ENCODE results near the gene ZNF789.

Gene ZNF789

DNA sequence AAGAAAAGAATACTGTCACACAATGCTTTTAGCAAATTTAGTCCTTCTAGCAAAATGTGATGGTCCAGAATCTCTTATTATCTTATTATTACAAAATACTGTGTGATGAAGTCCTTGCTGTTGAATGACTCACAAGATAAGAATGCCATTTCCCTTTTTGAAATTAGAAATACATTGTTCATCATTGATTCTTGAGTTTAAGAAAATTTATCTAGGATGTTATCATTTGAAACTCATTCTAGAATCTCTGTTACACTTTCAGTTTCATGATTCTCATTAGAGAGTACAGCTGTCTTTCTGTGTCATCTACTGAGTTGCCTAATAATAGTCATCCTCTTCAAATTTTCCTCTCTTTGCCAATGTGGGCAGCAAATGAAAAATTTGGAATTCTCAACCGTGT is 41.4 kb downstream of the ZNF789 start:
- no peak for DNase-seq

DNA sequence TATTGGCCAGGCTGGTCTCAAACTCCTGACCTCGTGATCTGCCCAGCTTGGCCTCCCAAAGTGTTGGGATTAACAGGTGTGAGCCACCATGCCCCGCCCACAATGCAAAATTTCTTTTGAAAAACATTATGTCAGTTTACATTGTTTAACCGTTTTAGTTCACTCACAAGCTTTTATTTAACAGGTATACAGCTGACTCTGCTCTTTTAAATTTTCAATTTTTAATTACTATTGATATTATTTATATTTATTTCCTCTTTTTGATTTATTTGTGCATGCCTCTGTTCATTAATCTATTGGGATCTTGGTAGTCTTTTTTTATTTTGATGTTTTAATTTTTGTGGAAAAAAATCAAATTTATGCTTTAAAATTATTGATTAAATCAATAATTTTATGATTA is 48.7 kb downstream of the ZNF789 start:
- DNase-seq, result no peak

DNA sequence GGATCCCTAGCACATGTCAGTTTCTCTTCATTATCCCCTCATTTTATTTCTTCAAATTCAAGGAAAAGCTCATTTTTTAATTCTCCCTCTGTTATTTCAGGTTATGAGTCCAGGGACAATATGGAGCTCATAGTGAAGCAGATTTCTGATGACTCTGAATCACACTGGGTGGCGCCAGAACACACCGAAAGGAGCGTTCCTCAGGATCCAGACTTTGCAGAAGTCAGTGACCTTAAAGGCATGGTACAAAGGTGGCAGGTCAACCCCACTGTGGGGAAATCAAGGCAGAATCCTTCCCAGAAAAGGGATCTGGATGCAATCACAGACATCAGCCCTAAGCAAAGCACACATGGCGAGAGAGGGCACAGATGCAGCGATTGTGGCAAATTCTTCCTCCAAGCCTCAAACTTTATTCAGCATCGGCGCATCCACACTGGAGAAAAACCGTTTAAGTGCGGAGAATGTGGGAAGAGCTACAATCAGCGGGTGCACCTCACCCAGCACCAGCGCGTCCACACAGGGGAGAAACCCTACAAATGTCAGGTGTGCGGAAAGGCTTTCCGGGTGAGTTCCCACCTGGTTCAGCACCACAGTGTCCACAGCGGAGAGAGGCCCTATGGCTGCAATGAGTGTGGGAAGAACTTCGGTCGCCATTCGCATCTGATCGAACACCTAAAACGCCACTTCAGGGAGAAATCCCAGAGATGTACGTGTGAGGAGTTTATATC is 53.2 kb downstream of the ZNF789 start:
- no peak for DNase-seq

DNA sequence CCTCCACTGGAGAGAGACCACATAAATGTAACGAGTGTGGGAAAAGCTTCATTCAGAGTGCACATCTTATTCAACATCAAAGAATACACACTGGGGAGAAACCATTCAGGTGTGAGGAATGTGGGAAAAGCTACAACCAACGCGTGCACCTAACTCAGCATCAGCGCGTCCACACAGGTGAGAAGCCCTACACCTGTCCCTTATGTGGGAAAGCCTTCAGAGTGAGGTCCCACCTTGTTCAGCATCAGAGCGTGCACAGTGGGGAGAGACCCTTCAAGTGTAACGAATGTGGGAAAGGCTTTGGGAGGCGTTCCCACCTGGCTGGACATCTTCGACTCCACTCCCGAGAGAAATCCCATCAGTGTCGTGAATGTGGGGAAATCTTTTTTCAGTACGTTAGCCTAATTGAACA is 58.7 kb downstream of the ZNF789 start:
- DNase-seq, result no peak

DNA sequence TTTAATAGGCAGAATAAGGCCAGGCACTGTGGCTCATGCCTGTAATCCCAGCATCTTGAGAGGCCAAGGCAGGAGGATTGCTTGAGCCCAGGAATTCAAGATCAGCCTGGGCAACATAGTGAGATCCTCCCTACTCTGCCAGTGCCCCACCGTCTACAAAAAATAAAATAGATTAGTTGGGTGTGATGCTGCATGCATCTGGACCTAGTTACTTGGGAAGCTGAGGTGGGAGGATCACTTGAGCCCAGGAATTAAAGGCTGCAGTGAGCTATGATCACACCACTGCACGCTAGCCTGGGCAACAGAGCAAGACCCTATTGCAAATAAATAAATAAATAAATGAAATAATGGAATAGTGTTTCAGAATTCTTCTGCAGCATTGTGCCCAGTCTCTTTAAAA is 63.0 kb downstream of the ZNF789 start:
- DNase-seq, result no peak

Data from NCI-H1105 (cell line).